HepG2 (cell line): ENCODE measurements around the gene SSNA1. TPM values are rescaled to one million over a fixed set of nuclear protein-coding genes. Genes with fewer than 3 reads are reported as not detected.

Source experiments
- BRD4 ChIP-seq: sonication (generic); formaldehyde crosslinking; IDR thresholded peaks from 2 replicates; pipeline ENCODE4 v1.4.0; 2020; ENCODE audit warnings: missing genetic modification reagents
- FOXP4 ChIP-seq: sonication (generic); formaldehyde crosslinking; IDR thresholded peaks from 2 replicates; pipeline ENCODE4 v1.4.0; 2020; ENCODE audit warnings: missing genetic modification reagents
- KDM5A ChIP-seq: fragments of 200-600 bp; sonication (generic); IDR thresholded peaks from 2 replicates; pipeline ENCODE4 v1.7.0; 2018; ENCODE audit warnings: antibody characterized with exemption, mild to moderate bottlenecking, low read length, borderline replicate concordance
- MEF2D ChIP-seq: sonication (generic); formaldehyde crosslinking; IDR thresholded peaks from 2 replicates; pipeline ENCODE4 v1.5.1; 2020; ENCODE audit warnings: mild to moderate bottlenecking, missing genetic modification reagents
- MIXL1 ChIP-seq: IDR thresholded peaks from 2 replicates; pipeline ENCODE4 v1.6.1; 2016
- PLSCR1 ChIP-seq: sonication (generic); formaldehyde crosslinking; IDR thresholded peaks from 2 replicates; pipeline ENCODE4 v1.5.0; 2020; ENCODE audit warnings: missing genetic modification reagents, mild to moderate bottlenecking, borderline replicate concordance
- RERE ChIP-seq: IDR thresholded peaks from 2 replicates; pipeline ENCODE4 v1.6.1; 2016; ENCODE audit warnings: low read depth, missing genetic modification reagents, missing compliant biosample characterization
- RXRA ChIP-seq: sonication (generic); formaldehyde crosslinking; IDR thresholded peaks from 2 replicates; pipeline ENCODE4 v1.5.1; 2020; ENCODE audit warnings: missing genetic modification reagents
- SAP130 ChIP-seq: IDR thresholded peaks from 2 replicates; pipeline ENCODE4 v1.6.1; 2016; ENCODE audit warnings: low read depth
- ZBTB39 ChIP-seq: sonication (generic); formaldehyde crosslinking; IDR thresholded peaks from 2 replicates; pipeline ENCODE4 v1.5.0; 2020; ENCODE audit warnings: missing genetic modification reagents
- ZFY ChIP-seq: sonication (generic); formaldehyde crosslinking; IDR thresholded peaks from 2 replicates; pipeline ENCODE4 v1.4.0; 2020; ENCODE audit warnings: missing genetic modification reagents
- ZNF292 ChIP-seq: sonication (generic); formaldehyde crosslinking; IDR thresholded peaks from 2 replicates; pipeline ENCODE4 v1.8.1; 2022; ENCODE audit warnings: mild to moderate bottlenecking, low read depth, missing genetic modification reagents, borderline replicate concordance
- ZNF501 ChIP-seq: sonication (generic); formaldehyde crosslinking; IDR thresholded peaks from 2 replicates; pipeline ENCODE4 v1.5.1; 2020; ENCODE audit warnings: mild to moderate bottlenecking, moderate library complexity, missing genetic modification reagents
- ZNF567 ChIP-seq: sonication (generic); formaldehyde crosslinking; IDR thresholded peaks from 2 replicates; pipeline ENCODE4 v1.8.1; 2023; ENCODE audit warnings: mild to moderate bottlenecking, missing genetic modification reagents, borderline replicate concordance
- ZNF598 ChIP-seq: sonication (generic); formaldehyde crosslinking; IDR thresholded peaks from 2 replicates; pipeline ENCODE4 v1.5.1; 2020; ENCODE audit warnings: mild to moderate bottlenecking, missing genetic modification reagents, borderline replicate concordance
- ZNF781 ChIP-seq: sonication (generic); formaldehyde crosslinking; IDR thresholded peaks from 2 replicates; pipeline ENCODE4 v1.5.1; 2020; ENCODE audit warnings: borderline replicate concordance, mild to moderate bottlenecking, missing genetic modification reagents; ENCODE audit errors: not compliant biosample characterization
- ZNF792 ChIP-seq: IDR thresholded peaks from 2 replicates; pipeline ENCODE4 v1.6.1; 2016
- polyA plus RNA-seq, 8 experiments: library from polyadenylated mRNA; depleted of rRNA in 3 of 8; stranded (reverse) in 7 of 8; unstranded in 1 of 8; fragments of >200 nt; fragmentation: Illumina TruSeq in 4 of 8; extraction: Trizol in 4 of 8; gene quantifications; 2 replicates each; pipeline versions ENCODE4 v1.2.1 to v1.2.3, GENCODE V29; 2011 to 2016; ENCODE audit warnings: low read depth in 4 of 8, missing spikeins in 1 of 8, mixed read lengths in 1 of 8; ENCODE audit not compliant: insufficient read depth in 1 of 8
- total RNA-seq, 5 experiments: library from RNA; depleted of rRNA; stranded (reverse); fragments of >200 nt; fragmentation: Illumina TruSeq; extraction: Trizol; gene quantifications; 2 replicates each; pipeline ENCODE4 v1.2.3, GENCODE V29; 2016; ENCODE audit warnings: low read depth in 1 of 5

The SSNA1 gene
- total and polyA plus RNA-seq, 2 of the 13 experiments (the other 11 are each of a cell fraction or from before 2014, with no cell fraction given): 35.9 to 49.4 TPM

GRCh38 chr9:137227054-137227852, 38.8 kb downstream of the SSNA1 start, which contains the start of gene RNF224 (continued):
- no peak for TF ChIP-seq RERE (CRISPR knock-in tag)
- no peak for TF ChIP-seq BRD4 (CRISPR knock-in tag)
- TF ChIP-seq ZNF781: no peak
- no peak for TF ChIP-seq ZNF567 (CRISPR knock-in tag)
- 0 out of 2 replicates have a peak, but pooled peaks have one; percentile 22 for TF ChIP-seq ZBTB39 (CRISPR knock-in tag)
- TF ChIP-seq ZNF292 (CRISPR knock-in tag): no peak
- no peak for TF ChIP-seq MIXL1 (CRISPR knock-in tag)
- peak; percentile 75; the same call in 1 of the 2 replicates for TF ChIP-seq ZNF598
- TF ChIP-seq RXRA (CRISPR knock-in tag): peak; percentile 41
- TF ChIP-seq PLSCR1: no peak
- TF ChIP-seq ZNF501 (CRISPR knock-in tag): no peak
- 0 out of 2 replicates have a peak, but pooled peaks have one; percentile 28 for TF ChIP-seq MEF2D
- TF ChIP-seq SAP130: peak; percentile 50; the same call in 1 of the 2 replicates
- 0 out of 2 replicates have a peak, but pooled peaks have one; percentile 21 for TF ChIP-seq ZNF792 (CRISPR knock-in tag)
- TF ChIP-seq KDM5A: no peak
- peak; percentile 20; the same call in 1 of the 2 replicates for TF ChIP-seq ZFY
- TF ChIP-seq FOXP4 (CRISPR knock-in tag): no peak
